Measurements from ENCODE around the gene IL1RAPL1.

IL1RAPL1 gene

DNA sequence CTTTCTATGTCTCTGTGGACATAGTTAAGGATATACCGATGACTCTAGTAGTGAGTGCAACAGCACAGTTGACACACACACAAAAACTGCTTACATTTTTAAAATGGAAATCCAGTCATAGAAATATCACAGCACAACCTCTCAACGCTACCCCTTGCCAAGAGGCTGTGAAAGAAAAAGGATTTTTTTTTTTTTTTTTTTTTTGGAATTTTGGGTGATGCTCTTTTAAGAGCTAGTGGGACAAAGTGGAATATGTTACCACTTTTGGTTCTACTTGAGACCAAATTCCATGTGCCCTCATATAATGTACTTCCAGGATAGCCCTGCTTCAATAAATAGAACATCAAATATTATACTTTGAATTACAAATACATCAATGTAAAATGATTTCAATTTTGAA lies 1247.1 kb downstream of the IL1RAPL1 start:
- DNase-seq, result no peak

GRCh38 chrX:29834764-29835163 lies 1247.5 kb downstream of the IL1RAPL1 start:
- DNase-seq, result no peak

DNA sequence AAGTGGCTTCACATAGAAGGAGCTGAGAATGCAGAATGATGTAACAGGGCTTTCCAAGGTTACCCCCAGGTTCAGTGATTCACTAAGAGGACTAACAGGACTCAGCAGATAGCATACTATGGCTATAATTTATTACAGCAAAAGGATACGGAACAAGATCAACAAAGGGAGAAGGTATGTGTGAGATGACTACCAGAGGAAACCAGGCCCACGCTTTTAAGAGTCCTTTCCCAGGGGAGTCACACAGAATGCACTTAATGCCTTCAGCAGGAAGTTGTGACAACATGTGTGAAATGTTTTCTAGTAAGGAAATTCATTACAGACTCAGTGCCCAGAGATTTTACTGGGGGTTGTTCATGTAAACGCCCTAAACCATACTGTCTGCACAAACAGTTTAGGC lies 1254.5 kb downstream of the IL1RAPL1 start:
- no peak for DNase-seq

- no peak for DNase-seq
These were observed 1255.3 kb downstream of the IL1RAPL1 start for GRCh38 chrX:29842552-29842951.

GRCh38 chrX:29851857-29852605 lies 1264.8 kb downstream of the IL1RAPL1 start:
- DNase-seq, result no peak

- DNase-seq, result no peak
These were observed 1265.5 kb downstream of the IL1RAPL1 start for GRCh38 chrX:29852767-29853166.

GRCh38 chrX:29858714-29859113 lies 1271.5 kb downstream of the IL1RAPL1 start:
- DNase-seq, result no peak

DNA sequence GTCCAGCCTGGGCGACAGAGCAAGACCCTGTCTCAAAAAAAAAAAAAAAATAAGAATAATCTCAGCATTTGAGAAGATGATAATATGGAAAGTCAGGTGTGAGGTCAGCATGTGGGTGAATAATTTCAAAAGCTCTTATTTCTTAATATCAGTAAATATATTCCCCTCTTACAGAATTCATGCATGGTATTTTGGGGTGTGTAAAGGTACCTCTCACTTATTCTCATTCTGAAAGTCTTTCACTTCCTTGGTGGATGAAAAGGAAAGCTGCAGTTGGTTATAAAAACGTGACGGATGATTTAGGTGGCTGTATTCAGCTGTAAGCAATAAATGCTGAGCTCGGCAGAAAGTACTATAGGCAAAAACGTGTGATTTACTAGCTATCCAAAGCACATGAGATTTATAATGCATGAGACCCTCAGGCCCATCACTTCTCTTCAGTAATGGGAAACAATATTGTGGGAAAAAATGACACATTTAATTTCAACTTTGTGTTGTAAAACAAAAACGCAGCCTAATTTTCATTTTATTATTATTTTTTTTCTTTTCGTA lies 1275.0 kb downstream of the IL1RAPL1 start:
- no peak for DNase-seq

GRCh38 chrX:29867971-29868370 lies 1280.7 kb downstream of the IL1RAPL1 start:
- DNase-seq, result no peak

- no peak for DNase-seq
These were observed 1282.6 kb downstream of the IL1RAPL1 start for GRCh38 chrX:29869837-29870236.

GRCh38 chrX:29870608-29871007 lies 1283.4 kb downstream of the IL1RAPL1 start:
- no peak for DNase-seq

GRCh38 chrX:29872831-29873230 lies 1285.6 kb downstream of the IL1RAPL1 start:
- no peak for DNase-seq

DNA sequence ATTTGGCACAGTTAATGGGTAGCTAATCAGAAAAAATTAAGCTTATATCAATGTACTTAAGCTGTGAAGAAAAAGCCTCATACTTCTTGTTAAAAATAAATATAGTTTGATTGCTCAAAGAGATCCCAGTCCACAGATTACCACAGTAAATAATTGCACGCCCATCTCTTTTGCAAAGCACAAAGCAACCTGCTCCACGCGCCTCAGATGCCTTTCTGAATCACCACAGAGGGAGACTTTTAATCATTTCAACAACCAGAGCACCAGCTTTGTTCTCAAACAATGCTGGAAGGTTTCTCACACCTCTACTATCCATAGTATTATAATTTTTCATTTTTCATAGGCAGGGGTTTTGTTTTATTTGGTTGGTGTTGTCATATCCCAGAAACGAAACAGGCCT lies 1289.5 kb downstream of the IL1RAPL1 start:
- no peak for DNase-seq

DNA sequence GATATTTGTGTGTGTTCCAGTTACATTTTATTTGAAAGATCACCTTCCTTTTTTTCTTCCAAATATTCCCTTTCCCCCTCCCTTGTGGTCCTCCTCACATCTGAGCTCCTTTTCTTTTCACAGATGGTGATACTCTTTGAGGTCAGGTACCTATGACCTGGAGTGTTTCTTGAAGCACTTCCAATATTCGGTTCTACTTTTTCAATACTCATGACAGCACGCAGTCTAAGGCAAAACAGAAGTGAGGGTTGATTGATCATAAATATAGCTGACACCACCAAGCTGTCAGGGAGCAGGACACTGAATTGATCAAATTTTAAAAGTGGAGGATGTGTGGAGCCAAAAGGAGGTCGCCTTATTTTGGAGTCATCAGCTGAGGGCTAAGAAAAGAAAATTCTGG lies 1293.7 kb downstream of the IL1RAPL1 start:
- DNase-seq, result no peak

- no peak for DNase-seq
These were observed 1302.8 kb downstream of the IL1RAPL1 start for GRCh38 chrX:29890004-29890403.

DNA sequence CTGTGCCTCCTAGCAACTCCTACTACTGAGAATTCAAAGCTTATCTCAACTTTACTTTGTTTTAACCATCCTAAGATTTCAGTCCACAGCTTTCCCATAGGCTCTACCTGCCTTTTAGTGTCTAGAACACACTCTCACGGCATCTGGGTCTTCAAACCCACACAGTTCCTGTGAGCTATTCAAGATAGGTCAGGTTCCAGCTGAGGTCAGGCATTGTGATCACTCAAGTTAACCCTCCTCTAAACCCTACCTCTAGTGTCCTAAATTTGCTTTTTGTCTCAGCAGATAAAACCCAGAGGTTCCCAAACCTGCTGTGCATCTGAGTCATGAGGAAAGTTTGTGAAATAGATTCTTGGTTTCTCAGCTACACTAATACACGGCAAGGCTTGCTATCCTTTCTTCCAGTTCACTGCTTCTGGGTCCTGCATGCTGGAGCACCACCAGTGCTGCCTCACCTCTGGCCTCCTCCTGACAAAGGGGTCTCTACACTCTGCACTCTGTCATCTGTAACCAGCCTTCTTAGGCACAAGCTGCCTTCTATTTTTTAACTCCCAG lies 1303.5 kb downstream of the IL1RAPL1 start:
- no peak for DNase-seq

GRCh38 chrX:29902004-29902403 lies 1314.8 kb downstream of the IL1RAPL1 start:
- no peak for DNase-seq

- DNase-seq, result no peak
These were observed 1316.1 kb downstream of the IL1RAPL1 start for GRCh38 chrX:29903360-29903759.

DNA sequence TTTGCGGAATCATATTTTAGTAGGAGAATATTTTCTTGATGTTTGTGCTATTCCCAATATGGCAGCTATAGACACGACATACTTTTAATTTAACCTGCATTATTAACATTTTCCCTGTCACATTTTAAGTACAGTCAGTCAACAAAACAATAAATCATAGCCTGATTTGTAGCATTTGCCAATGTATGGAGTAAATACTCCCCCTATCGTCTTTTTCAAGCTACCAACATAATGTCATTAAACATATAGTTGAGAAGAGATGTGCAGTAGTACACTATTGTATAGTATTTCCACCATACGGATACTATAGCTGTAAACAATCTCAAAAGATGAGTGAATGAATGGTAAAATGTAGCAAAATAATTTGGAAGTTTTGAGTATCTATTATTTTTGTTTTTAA lies 1324.4 kb downstream of the IL1RAPL1 start:
- DNase-seq, result no peak

DNA sequence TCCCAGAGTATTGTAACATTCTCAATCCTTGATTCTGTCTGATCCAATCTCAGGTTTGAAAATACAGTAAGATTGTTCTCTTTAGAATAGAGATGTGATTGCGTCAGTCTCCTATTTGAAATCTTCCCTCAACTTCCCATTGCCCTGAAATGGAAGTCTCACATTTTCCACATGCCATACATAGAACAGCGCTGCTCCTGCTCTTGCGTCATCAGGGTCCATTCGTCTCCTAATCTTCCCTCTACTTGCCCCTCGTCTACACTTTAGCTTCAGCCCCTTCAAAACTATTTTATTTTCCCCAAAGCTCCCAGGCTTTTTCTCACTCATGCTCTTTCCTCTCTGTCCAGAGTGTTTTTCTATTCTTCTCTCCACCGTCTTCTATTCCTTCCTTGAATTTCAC lies 1326.4 kb downstream of the IL1RAPL1 start:
- DNase-seq, result no peak

- no peak for DNase-seq
These were observed 1335.4 kb downstream of the IL1RAPL1 start for GRCh38 chrX:29922607-29923006.

- no peak for DNase-seq
These were observed 1338.8 kb downstream of the IL1RAPL1 start for GRCh38 chrX:29926056-29926455.

DNA sequence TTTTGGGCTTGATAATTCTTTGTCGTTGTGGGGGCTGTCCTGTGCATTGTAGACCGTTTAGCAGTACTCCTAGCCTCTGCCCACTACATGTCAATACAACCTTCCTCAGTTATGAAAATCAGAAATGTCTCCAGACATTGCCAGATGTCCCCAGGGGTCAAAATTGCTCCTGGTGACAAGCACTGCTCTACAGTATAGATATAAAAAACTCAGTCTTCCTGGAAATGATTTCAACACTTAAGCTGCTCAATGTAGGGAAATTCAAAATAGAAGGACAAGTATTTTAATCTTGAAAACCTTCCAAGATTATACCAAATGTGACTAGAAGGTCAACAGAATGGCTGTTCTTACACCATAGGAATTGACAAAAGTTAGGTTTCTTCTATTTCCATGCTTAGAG lies 1339.4 kb downstream of the IL1RAPL1 start:
- no peak for DNase-seq

DNA sequence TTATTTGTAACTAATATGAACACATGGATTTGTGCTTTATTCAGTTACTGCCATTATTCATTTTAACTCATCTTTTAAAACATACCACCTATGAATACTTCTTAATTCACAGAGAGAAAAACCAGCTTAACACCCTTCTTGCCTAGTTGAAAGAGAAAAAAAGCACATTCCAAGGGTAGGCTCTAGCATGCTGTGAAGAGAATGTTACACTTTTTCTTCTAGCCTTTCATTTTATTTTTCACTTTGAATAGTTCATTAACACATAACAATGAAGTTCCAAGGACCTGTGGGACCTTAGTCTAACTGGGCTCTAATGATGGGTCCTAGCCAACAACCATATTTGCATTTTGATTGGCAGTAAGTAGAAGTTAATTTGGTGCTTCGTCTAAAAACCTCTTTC lies 1348.2 kb downstream of the IL1RAPL1 start:
- DNase-seq, result no peak

DNA sequence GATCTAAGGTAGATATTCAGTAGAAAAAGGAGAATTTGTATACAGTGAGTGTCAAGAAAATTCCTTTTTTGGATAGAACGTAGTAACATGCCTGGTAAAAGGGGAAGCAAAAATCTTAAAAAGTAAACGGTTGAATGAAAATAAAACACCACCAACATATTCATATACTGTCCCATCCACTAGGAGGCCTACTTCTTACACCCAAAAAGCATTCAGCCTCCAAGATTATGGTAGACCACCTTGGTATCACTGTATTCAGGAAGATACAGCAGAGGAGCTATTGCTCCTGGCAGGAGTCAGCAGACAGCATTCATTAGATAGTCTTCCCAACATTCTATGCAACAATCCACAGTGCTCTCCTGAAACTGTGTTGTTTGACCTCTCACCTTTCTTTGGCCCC lies 1353.5 kb downstream of the IL1RAPL1 start:
- DNase-seq, result no peak
